C4-2B (cell line): ENCODE data around the gene MAPK8IP3.

Source experiments
- CTCF ChIP-seq: fragments of 450-650 bp; conservative IDR thresholded peaks from 2 replicates; pipeline ENCODE4 v1.5.1; 2017; ENCODE audit warnings: mild to moderate bottlenecking
- ZFX ChIP-seq: fragments of 450-650 bp; IDR thresholded peaks from 2 replicates; pipeline ENCODE4 v1.6.1; 2017

DNA sequence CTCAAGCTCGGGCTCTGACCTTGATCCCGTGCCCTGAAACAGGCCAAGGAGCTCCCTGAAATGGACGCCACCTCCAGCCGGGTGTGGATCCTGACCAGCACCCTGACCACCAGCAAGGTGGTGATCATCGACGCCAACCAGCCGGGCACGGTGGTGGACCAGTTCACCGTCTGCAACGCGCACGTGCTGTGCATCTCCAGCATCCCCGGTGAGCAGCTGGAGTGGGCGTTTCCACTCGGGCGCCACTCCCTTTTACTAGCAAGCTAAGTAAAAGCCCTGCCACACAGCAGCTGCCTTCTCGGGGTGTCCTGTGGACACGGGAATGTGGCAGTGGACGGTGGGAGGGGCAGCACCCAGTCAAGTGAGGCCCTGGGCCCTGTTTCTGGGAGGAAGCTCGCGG is 59.0 kb downstream of the MAPK8IP3 start:
- TF ChIP-seq CTCF: no peak
- no peak for TF ChIP-seq ZFX
